H1 (cell line): Measurements from ENCODE around the gene CS. TPM values are rescaled to one million over a fixed set of nuclear protein-coding genes. Genes with fewer than 3 reads are reported as not detected.

Experiments
- CTCF ChIA-PET: fragments of 300-600 bp; sonication (Branson Sonifier 250); formaldehyde crosslinking; loops from one replicate; lab custom pipeline; 2021; ENCODE audit not compliant: partially characterized antibody; lab: Charles Lee
- POLR2A ChIA-PET: fragments of 300-600 bp; sonication (Branson Sonifier 250); formaldehyde crosslinking; loops from one replicate; lab custom pipeline; 2021; ENCODE audit warnings: inconsistent platforms; ENCODE audit not compliant: partially characterized antibody; lab: Charles Lee
- DNase-seq, 2 experiments: peaks; one replicate each; pipeline versions ENCODE4 v3.0.0 to v3.0.0-alpha.2; 2010 to 2022; ENCODE audit warnings: low spot score in 2 of 2, low read depth in 1 of 2, mixed read lengths in 1 of 2
- FAIRE-seq: peaks from 2 replicates; lab custom pipeline; 2011; peaks lifted over from hg19 to GRCh38; lab: Jason Lieb, UNC
- H2AFZ ChIP-seq: 2 replicates; pipeline ENCODE4 v1.8.1; 2012; ENCODE audit warnings: low read length, inconsistent platforms
- H2AK5ac ChIP-seq: 2 replicates; pipeline ENCODE4 v1.6.1; 2013; ENCODE audit warnings: low read depth, low read length
- H2BK120ac ChIP-seq: replicated peaks from 2 replicates; pipeline ENCODE3; 2013; ENCODE audit warnings: low read depth, low read length, inconsistent platforms
- H2BK12ac ChIP-seq: 2 replicates; pipeline ENCODE4 v1.6.1; 2013; ENCODE audit warnings: low read depth, low read length
- H2BK15ac ChIP-seq: 2 replicates; pipeline ENCODE4 v1.6.1; 2013; ENCODE audit warnings: low read length
- H2BK20ac ChIP-seq: 2 replicates; pipeline ENCODE4 v1.6.1; 2013; ENCODE audit warnings: low read length
- H2BK5ac ChIP-seq: 2 replicates; pipeline ENCODE4 v1.6.1; 2013; ENCODE audit warnings: low read depth, low read length
- H3K14ac ChIP-seq: 2 replicates; pipeline ENCODE4 v1.6.1; 2013; ENCODE audit warnings: inconsistent platforms; ENCODE audit not compliant: insufficient read length
- H3K18ac ChIP-seq: 2 replicates; pipeline ENCODE4 v1.6.1; 2013; ENCODE audit warnings: low read length; ENCODE audit errors: extremely low read depth
- H3K23ac ChIP-seq: 2 replicates; pipeline ENCODE4 v1.6.1; 2013; ENCODE audit warnings: inconsistent platforms; ENCODE audit not compliant: insufficient read length
- H3K23me2 ChIP-seq: 2 replicates; pipeline ENCODE4 v1.6.1; 2013; ENCODE audit warnings: low read depth, low read length
- H3K27ac ChIP-seq: 2 replicates; pipeline ENCODE4 v1.6.1; 2011; ENCODE audit warnings: low read depth, low read length, inconsistent platforms
- H3K27me3 ChIP-seq, 4 experiments: replicated peaks in 1 of 4; 1 replicate in 1 of 4; 2 replicates in 3 of 4; pipeline versions ENCODE4 v1.6.1 to v1.8.1; 2011 to 2013; ENCODE audit warnings: low read length in 3 of 4, mild to moderate bottlenecking in 3 of 4, inconsistent platforms in 2 of 4, mixed read lengths in 2 of 4, moderate library complexity in 1 of 4; ENCODE audit not compliant: control insufficient read depth in 3 of 4, insufficient read depth in 3 of 4; ENCODE audit errors: extremely low read depth in 1 of 4
- H3K36me3 ChIP-seq, 4 experiments: 2 replicates each; pipeline versions ENCODE4 v1.6.1 to v1.8.1; 2011 to 2013; ENCODE audit warnings: mild to moderate bottlenecking in 4 of 4, low read length in 3 of 4, moderate library complexity in 2 of 4, control low read depth in 1 of 4, inconsistent platforms in 1 of 4; ENCODE audit not compliant: insufficient read depth in 4 of 4, control insufficient read depth in 2 of 4
- H3K4ac ChIP-seq: replicated peaks from 2 replicates; pipeline ENCODE3; 2013; ENCODE audit warnings: low read length, low read depth, mixed read lengths, inconsistent platforms; ENCODE audit not compliant: insufficient read length
- H3K4me1 ChIP-seq, 4 experiments: replicated peaks in 1 of 4; 1 replicate in 1 of 4; 2 replicates in 3 of 4; pipeline versions ENCODE4 v1.6.1 to v1.8.1; 2011 to 2013; ENCODE audit warnings: low read length in 3 of 4, inconsistent platforms in 2 of 4, mixed read lengths in 1 of 4; ENCODE audit not compliant: insufficient read depth in 4 of 4, control insufficient read depth in 3 of 4
- H3K4me2 ChIP-seq, 2 experiments: 2 replicates each; pipeline versions ENCODE4 v1.6.1 to v1.8.1; 2011 to 2013; ENCODE audit warnings: low read depth in 2 of 2, low read length in 2 of 2, control low read depth in 1 of 2, inconsistent platforms in 1 of 2, mild to moderate bottlenecking in 1 of 2; ENCODE audit not compliant: insufficient read depth in 1 of 2
- H3K4me3 ChIP-seq, 4 experiments: fragments of 200-600, 300-600 bp in 1 of 4; sonication (generic), shearing (Covaris generic), sonication (Bioruptor Twin) in 1 of 4; 2 replicates each; pipeline versions ENCODE4 v1.5.1 to v1.8.1; 2011 to 2016; ENCODE audit warnings: low read length in 4 of 4, low read depth in 3 of 4, control low read depth in 2 of 4, inconsistent platforms in 2 of 4, mild to moderate bottlenecking in 2 of 4, mixed read lengths in 1 of 4, moderate library complexity in 1 of 4; ENCODE audit not compliant: insufficient read depth in 2 of 4; ENCODE audit errors: extremely low read depth in 1 of 4
- H3K56ac ChIP-seq: replicated peaks from 2 replicates; pipeline ENCODE3; 2013; ENCODE audit warnings: low read depth, mild to moderate bottlenecking, mixed read lengths, low read length, inconsistent platforms; ENCODE audit not compliant: insufficient read length
- H3K79me1 ChIP-seq: 2 replicates; pipeline ENCODE4 v1.6.1; 2013; ENCODE audit warnings: low read depth, low read length, control low read depth
- H3K79me2 ChIP-seq, 2 experiments: 2 replicates each; pipeline versions ENCODE4 v1.6.1 to v1.8.1; 2012 to 2013; ENCODE audit warnings: low read length in 2 of 2, mild to moderate bottlenecking in 2 of 2, inconsistent platforms in 1 of 2; ENCODE audit not compliant: insufficient read depth in 2 of 2, control insufficient read depth in 1 of 2
- H3K9ac ChIP-seq, 4 experiments: replicated peaks in 1 of 4; 1 replicate in 1 of 4; 2 replicates in 3 of 4; pipeline versions ENCODE4 v1.6.1 to v1.8.1; 2011 to 2013; ENCODE audit warnings: low read depth in 3 of 4, low read length in 3 of 4, control low read depth in 2 of 4, mild to moderate bottlenecking in 2 of 4, moderate library complexity in 2 of 4, inconsistent platforms in 1 of 4; ENCODE audit errors: extremely low read depth in 1 of 4
- H3K9me3 ChIP-seq, 2 experiments: 2 replicates each; pipeline versions ENCODE4 v1.6.1 to v1.8.1; 2012 to 2013; ENCODE audit warnings: mild to moderate bottlenecking in 2 of 2, moderate library complexity in 2 of 2, control low read depth in 1 of 2, inconsistent platforms in 1 of 2, low read depth in 1 of 2, low read length in 1 of 2, mixed read lengths in 1 of 2; ENCODE audit not compliant: insufficient read depth in 2 of 2
- H4K20me1 ChIP-seq, 2 experiments: replicated peaks in 1 of 2; 2 replicates each; pipeline versions ENCODE3 to v1.8.1; 2011 to 2013; ENCODE audit warnings: inconsistent platforms in 2 of 2, low read length in 2 of 2, mild to moderate bottlenecking in 1 of 2; ENCODE audit not compliant: insufficient read depth in 2 of 2, control insufficient read depth in 1 of 2
- H4K5ac ChIP-seq: 2 replicates; pipeline ENCODE4 v1.6.1; 2013; ENCODE audit warnings: low read length, low read depth, mixed read lengths, inconsistent platforms; ENCODE audit not compliant: insufficient read length
- H4K8ac ChIP-seq: 2 replicates; pipeline ENCODE4 v1.8.0; 2013; ENCODE audit warnings: mild to moderate bottlenecking, moderate library complexity, low read length, inconsistent platforms; ENCODE audit not compliant: insufficient read depth; ENCODE audit errors: extremely low read depth
- H4K91ac ChIP-seq: replicated peaks from 2 replicates; pipeline ENCODE3; 2013; ENCODE audit warnings: low read length, mixed read lengths, inconsistent platforms; ENCODE audit not compliant: insufficient read length
- BCL11A ChIP-seq, 2 experiments: IDR thresholded peaks; one replicate each; pipeline ENCODE4 v1.6.1; 2011; ENCODE audit warnings: low read depth in 2 of 2, low read length in 2 of 2, mild to moderate bottlenecking in 2 of 2
- CREB1 ChIP-seq: IDR thresholded peaks from 2 replicates; pipeline ENCODE4 v1.6.1; 2012; ENCODE audit warnings: inconsistent platforms
- EP300 ChIP-seq, 2 experiments: IDR thresholded peaks; 1 replicate in 1 of 2; 2 replicates in 1 of 2; pipeline ENCODE4 v1.6.1; 2011 to 2012; ENCODE audit warnings: low read depth in 2 of 2, low read length in 2 of 2, mild to moderate bottlenecking in 2 of 2, borderline replicate concordance in 1 of 2, inconsistent platforms in 1 of 2, moderate library complexity in 1 of 2
- HDAC2 ChIP-seq, 2 experiments: fragments of 300-600 bp in 1 of 2; sonication (generic) in 1 of 2; IDR thresholded peaks; 2 replicates each; pipeline ENCODE4 v1.6.1; 2011 to 2012; ENCODE audit warnings: low read depth in 2 of 2, low read length in 2 of 2, mild to moderate bottlenecking in 2 of 2, moderate library complexity in 2 of 2, borderline replicate concordance in 1 of 2, inconsistent platforms in 1 of 2
- KDM1A ChIP-seq: fragments of 200-600, 300-600 bp; sonication (generic); IDR thresholded peaks from 2 replicates; pipeline ENCODE4 v1.7.1; 2016; ENCODE audit warnings: mild to moderate bottlenecking, low read length, borderline replicate concordance
- SAP30 ChIP-seq: fragments of 300-600 bp; sonication (generic); IDR thresholded peaks from 2 replicates; pipeline ENCODE4 v1.7.1; 2012; ENCODE audit warnings: low read length, moderate library complexity, mild to moderate bottlenecking, inconsistent platforms; ENCODE audit not compliant: insufficient read depth, insufficient replicate concordance
- SP4 ChIP-seq: IDR thresholded peaks from 2 replicates; pipeline ENCODE4 v1.6.1; 2012; ENCODE audit warnings: low read length, inconsistent platforms
- SRF ChIP-seq: IDR thresholded peaks from 2 replicates; pipeline ENCODE4 v1.6.1; 2011; ENCODE audit warnings: mild to moderate bottlenecking, low read depth, low read length, moderate library complexity
- WGBS, 2 experiments: shearing (Covaris generic) in 1 of 2; methylation state at CpG; one replicate each; pipeline versions ENCODE4 v1.1.6 to v1.1.7; 2013 to 2015; ENCODE audit warnings: low lambda C conversion rate in 2 of 2, mixed read lengths in 2 of 2, inconsistent platforms in 1 of 2, low coverage in 1 of 2, missing lambda C conversion rate in 1 of 2; ENCODE audit not compliant: insufficient replicate concordance in 2 of 2, insufficient coverage in 1 of 2, insufficient read length in 1 of 2; ENCODE audit errors: extremely low coverage in 1 of 2, missing lambda C conversion rate in 1 of 2; 5-methylcytosine and 5-hydroxymethylcytosine counted together
- polyA plus RNA-seq, 7 experiments: library from polyadenylated mRNA; depleted of rRNA in 3 of 7; stranded (reverse) in 5 of 7; unstranded in 2 of 7; fragments of >200 nt in 5 of 7; fragments of 200-250 nt in 2 of 7; gene quantifications; 1 replicate in 5 of 7; 2 replicates in 1 of 7; 4 replicates in 1 of 7; pipeline versions ENCODE4 v1.2.1 to v1.2.3, GENCODE V29; 2011 to 2013; ENCODE audit warnings: missing spikeins in 2 of 7, mixed read lengths in 2 of 7
- total RNA-seq: library from RNA; stranded (reverse); fragmentation: NEBNext Ultra II Directional; extraction: Animal tissue kit (Norgen Biotek cat#: 25700); gene quantifications from 2 replicates; pipeline ENCODE4 v1.2.1, GENCODE V29; 2021
- TF ChIP-seq, protein P1 (sequence below): IDR thresholded peaks from 2 replicates; pipeline ENCODE4 v1.6.1; 2011; ENCODE audit warnings: low read length, improper control_type of control experiment
- TF ChIP-seq, protein P2 (sequence below): IDR thresholded peaks from 2 replicates; pipeline ENCODE4 v1.6.1; 2012; ENCODE audit warnings: inconsistent platforms

CS gene
- total and polyA plus RNA-seq, 2 of the 8 experiments (the other 6 are each of a cell fraction or from before 2014, with no cell fraction given) = 96.6 to 238 TPM

DNA sequence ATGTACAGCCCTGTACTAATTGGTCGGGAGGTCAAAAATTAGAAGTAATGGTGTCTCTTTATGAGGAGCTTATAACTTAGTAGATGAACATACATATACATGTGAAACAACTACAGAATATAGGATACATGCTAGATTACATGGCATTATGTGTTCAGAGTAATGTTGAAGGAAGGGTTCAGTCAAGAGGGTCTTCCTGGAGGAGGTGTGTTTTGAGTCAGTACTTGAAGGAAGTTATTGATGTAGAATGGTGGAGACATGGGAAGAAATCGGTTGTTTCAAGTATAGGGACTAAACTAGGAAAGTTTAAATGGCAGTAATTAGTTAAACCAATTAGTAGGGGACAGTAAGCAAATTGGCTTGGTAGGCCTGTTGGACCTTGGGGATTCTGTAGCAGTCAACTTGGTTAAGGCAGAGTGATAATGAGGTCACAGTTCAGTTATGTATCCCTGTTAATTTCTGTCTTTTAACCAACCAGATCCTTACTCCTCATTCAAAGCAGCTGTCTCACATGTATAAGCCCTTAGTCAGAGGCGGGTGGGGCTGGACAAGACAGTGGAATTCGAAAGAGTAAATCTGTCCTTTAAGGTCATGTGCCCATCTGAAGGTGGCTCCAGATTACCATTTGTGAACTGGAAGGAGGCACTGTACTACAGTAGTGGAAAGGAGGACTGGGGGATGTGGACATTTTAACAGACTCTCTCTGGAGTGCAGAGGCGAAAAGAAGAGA is 38.5 kb downstream of the CS start:
- DNase-seq (no peak), FAIRE-seq (no peak)
- 0 out of 8 replicates have a peak, but pooled peaks cover 0 to under 1% (median 0%) of the 10 kb centered on the region in 4 experiments for H3K36me3 ChIP-seq
- peaks cover 3 to 13% (median 8%) of the 10 kb centered on the region in 4 experiments for H3K4me1 ChIP-seq
- H3K9ac ChIP-seq = no peak overlapping the region
- peaks cover 14% of the 10 kb centered on the region; the same call in 1 of the 2 replicates for H3K23me2 ChIP-seq
- no peak overlapping the region for H3K14ac ChIP-seq
- no peaks in the 10 kb centered on the region for H3K27me3 ChIP-seq
- no peak overlapping the region for H2BK120ac ChIP-seq
- no peak overlapping the region for H3K23ac ChIP-seq
- H4K8ac ChIP-seq = no peak overlapping the region
- H3K18ac ChIP-seq = no peak overlapping the region
- H3K4me3 ChIP-seq = no peak overlapping the region
- no peak overlapping the region for H2BK15ac ChIP-seq
- H3K27ac ChIP-seq = no peak overlapping the region
- ChIA-PET POLR2A (interaction anchor here (1.3 kb wide), 1 partner anchor 41 kb away, joined by 3 read pairs; the partner anchor contains the start of gene RNF41), CTCF (interaction anchor here (1.0 to 1.5 kb wide), 4 partner anchors 14 to 136 kb away, joined by 3 to 4 read pairs (median 3); no protein-coding TSS in a partner anchor)
- no peaks in the 10 kb centered on the region for H3K9me3 ChIP-seq
- 92% methylated on average over 5 of the region's 5 CpGs; no CpG with 5 or more reads in 1 of the 2 experiments for WGBS, 2 experiments
- H2BK5ac ChIP-seq = no peak overlapping the region
- H3K79me1 ChIP-seq = peaks cover under 1% of the 10 kb centered on the region
- H3K79me2 ChIP-seq = peaks cover 0 to 5% of the 10 kb centered on the region in 2 experiments; a peak in 1 of 4 replicates
- no peak overlapping the region for H2BK20ac ChIP-seq
- H2AK5ac ChIP-seq = no peak overlapping the region
- no peak overlapping the region for H2AFZ ChIP-seq
- H3K4me2 ChIP-seq = no peak overlapping the region
- no peak overlapping the region for H4K91ac ChIP-seq
- H4K5ac ChIP-seq = no peak overlapping the region
- no peak overlapping the region for H3K4ac ChIP-seq
- no peak overlapping the region for H3K56ac ChIP-seq
- no peak overlapping the region for H2BK12ac ChIP-seq
- peaks cover 2 to 4% of the 10 kb centered on the region in 2 experiments for H4K20me1 ChIP-seq
- TF ChIP-seq CREB1 (no peak), KDM1A (no peak), SAP30 (no peak), HDAC2 (IDR thresholded peaks at IDR 0.05; ENCODE audit: borderline replicate concordance in 1 of 2, low read depth in 2 of 2, low read length in 2 of 2) (no peak), SP4 (no peak), SRF (no peak), BCL11A (IDR thresholded peaks at IDR 0.05; ENCODE audit: low read depth in 2 of 2, low read length in 2 of 2) (no peak), EP300 (IDR thresholded peaks at IDR 0.05; ENCODE audit: borderline replicate concordance in 1 of 2, low read depth in 2 of 2, low read length in 2 of 2) (no peak)
- TF ChIP-seq, protein P1, sequence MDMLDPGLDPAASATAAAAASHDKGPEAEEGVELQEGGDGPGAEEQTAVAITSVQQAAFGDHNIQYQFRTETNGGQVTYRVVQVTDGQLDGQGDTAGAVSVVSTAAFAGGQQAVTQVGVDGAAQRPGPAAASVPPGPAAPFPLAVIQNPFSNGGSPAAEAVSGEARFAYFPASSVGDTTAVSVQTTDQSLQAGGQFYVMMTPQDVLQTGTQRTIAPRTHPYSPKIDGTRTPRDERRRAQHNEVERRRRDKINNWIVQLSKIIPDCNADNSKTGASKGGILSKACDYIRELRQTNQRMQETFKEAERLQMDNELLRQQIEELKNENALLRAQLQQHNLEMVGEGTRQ = no peak
- TF ChIP-seq, protein P2, sequence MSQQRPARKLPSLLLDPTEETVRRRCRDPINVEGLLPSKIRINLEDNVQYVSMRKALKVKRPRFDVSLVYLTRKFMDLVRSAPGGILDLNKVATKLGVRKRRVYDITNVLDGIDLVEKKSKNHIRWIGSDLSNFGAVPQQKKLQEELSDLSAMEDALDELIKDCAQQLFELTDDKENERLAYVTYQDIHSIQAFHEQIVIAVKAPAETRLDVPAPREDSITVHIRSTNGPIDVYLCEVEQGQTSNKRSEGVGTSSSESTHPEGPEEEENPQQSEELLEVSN = no peak
